ENCODE results near the gene RAC2. TPM values are rescaled to one million over a fixed set of nuclear protein-coding genes. Genes with fewer than 3 reads are reported as not detected.

The RAC2 gene
- total RNA-seq, 1 donor from 2014 or later: not detected

DNA sequence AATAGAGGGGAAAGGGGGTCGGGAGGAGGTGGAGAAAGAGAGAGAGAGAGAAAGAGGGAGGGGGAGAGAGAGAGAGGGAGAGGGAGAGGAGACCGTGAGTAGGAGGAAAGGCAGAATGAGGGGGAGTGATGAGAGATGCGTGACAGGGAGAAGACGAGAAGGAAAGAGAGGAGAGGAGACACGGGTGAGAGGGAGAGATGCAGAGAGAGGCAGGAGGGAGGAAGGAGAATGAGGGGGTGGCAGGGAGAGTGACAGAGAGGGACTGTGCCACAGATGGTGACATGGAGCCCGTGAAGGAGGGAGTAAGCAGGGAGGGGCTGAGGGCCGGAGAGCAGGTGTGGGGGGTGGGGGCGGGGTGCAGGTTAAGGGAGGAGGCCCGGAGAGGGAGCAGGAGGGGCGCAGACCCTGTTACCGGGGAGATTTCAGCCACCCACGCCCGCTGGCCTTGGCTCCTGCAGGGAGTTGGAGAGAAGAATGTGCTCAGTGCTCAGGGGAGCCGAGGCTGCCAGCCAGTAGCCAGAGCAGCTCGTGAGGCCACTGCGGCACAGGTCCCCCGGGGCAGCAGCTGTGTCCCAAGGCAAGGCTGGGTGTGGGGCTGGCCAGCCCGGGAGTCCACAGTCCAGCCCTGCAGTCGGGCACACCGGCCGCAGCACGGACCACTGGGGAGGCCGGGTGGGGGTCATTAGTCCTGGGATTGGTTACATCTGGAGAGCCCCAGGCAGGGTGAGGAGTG is 31.7 kb downstream of the RAC2 start, which contains the start of gene SSTR3:
Gene SSTR3 (minus strand): TSS at position 304 of the 733 bp plus-strand sequence. CDS start 4,674 bp downstream, outside the sequence.
- DNase-seq: peak; percentile 68
- H3K27ac Mint-ChIP-seq (ENCODE audit: unreplicated experiment): no peak within 1 kb of the TSS
- H3K27me3 Mint-ChIP-seq (ENCODE audit: unreplicated experiment): no peaks in the 10 kb centered on the region
- H3K36me3 Mint-ChIP-seq (ENCODE audit: unreplicated experiment): no peaks in the 10 kb centered on the region
- H3K4me1 Mint-ChIP-seq (ENCODE audit: low read depth, unreplicated experiment): peaks cover 33% of the 10 kb centered on the region
- H3K4me3 Mint-ChIP-seq (ENCODE audit: unreplicated experiment): peak within 1 kb of the TSS; percentile 50
- H3K9me3 Mint-ChIP-seq (ENCODE audit: unreplicated experiment): peaks cover 3% of the 10 kb centered on the region
- TF ChIP-seq, protein P1, sequence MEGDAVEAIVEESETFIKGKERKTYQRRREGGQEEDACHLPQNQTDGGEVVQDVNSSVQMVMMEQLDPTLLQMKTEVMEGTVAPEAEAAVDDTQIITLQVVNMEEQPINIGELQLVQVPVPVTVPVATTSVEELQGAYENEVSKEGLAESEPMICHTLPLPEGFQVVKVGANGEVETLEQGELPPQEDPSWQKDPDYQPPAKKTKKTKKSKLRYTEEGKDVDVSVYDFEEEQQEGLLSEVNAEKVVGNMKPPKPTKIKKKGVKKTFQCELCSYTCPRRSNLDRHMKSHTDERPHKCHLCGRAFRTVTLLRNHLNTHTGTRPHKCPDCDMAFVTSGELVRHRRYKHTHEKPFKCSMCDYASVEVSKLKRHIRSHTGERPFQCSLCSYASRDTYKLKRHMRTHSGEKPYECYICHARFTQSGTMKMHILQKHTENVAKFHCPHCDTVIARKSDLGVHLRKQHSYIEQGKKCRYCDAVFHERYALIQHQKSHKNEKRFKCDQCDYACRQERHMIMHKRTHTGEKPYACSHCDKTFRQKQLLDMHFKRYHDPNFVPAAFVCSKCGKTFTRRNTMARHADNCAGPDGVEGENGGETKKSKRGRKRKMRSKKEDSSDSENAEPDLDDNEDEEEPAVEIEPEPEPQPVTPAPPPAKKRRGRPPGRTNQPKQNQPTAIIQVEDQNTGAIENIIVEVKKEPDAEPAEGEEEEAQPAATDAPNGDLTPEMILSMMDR (IDR thresholded peaks at IDR 0.05; ENCODE audit: partially characterized antibody, unreplicated experiment): no peak

DNA sequence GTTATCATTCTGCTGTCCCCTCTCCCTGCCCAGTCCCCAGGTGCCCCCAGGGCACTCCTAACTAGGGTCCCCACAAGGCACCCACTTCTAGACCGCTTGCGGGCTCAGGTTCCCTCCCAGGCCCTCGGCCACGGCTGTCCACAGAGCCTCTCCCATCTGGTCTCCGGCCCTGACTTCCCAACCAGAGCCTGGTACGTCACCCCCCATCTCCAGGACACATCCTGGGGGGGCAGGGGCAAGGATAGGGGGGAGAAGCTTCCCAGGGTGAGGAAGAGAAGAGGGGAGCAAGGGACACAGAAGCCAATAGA is 32.2 kb downstream of the RAC2 start:
- no peak for DNase-seq
- Mint-ChIP-seq H3K27me3 (ENCODE audit: unreplicated experiment) (no peaks in the 10 kb centered on the region), H3K4me3 (ENCODE audit: unreplicated experiment) (no peak overlapping the region), H3K4me1 (ENCODE audit: low read depth, unreplicated experiment) (peaks cover 33% of the 10 kb centered on the region), H3K36me3 (ENCODE audit: unreplicated experiment) (no peaks in the 10 kb centered on the region), H3K9me3 (ENCODE audit: unreplicated experiment) (peaks cover 3% of the 10 kb centered on the region), H3K27ac (ENCODE audit: unreplicated experiment) (no peak overlapping the region)
- TF ChIP-seq, protein P1 (IDR thresholded peaks at IDR 0.05; ENCODE audit: partially characterized antibody, unreplicated experiment): no peak

DNA sequence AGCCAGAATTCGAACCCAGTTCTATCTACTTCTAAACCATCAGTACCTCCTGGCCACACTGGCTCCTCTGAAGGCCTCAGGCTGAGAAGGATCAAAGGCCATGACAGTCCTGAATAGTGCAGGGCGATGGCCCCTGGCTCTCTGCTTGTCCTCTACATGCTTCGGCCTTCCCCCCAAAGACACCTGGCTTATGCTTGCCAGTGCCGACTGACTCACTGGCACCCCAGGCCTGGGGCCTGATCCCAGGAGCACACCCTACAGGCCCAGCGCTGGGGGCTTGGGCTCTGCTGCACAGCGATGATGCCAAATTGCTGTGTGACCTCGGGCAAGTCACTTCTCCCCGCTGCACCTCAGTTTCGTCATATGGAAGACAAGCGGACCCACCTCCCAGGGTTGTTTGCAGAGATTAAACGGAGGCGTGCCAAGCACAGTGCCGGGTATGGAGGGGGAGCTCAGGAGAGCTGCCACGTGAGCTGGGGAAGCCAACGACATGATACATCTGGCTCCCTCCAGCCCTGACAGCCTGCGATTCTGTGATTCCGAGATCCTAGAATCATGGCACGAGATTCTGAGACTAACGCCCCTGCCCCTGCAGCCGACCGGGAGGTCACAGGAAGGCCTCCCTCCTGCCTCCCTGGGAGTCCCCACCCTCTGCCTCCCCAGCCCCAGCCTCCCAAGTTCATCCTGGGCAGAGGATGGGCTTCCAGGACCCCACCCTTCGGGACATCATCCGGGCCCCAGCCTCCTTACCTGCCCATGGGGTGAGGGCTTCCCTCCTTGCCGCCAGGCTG is 32.8 kb downstream of the RAC2 start:
- H3K9me3 Mint-ChIP-seq (ENCODE audit: unreplicated experiment): peaks cover 3% of the 10 kb centered on the region
- TF ChIP-seq, protein P1 (IDR thresholded peaks at IDR 0.05; ENCODE audit: partially characterized antibody, unreplicated experiment): no peak
- H3K27ac Mint-ChIP-seq (ENCODE audit: unreplicated experiment): no peak overlapping the region
- H3K4me1 Mint-ChIP-seq (ENCODE audit: low read depth, unreplicated experiment): peaks cover 30% of the 10 kb centered on the region
- no peaks in the 10 kb centered on the region for H3K27me3 Mint-ChIP-seq (ENCODE audit: unreplicated experiment)
- H3K4me3 Mint-ChIP-seq (ENCODE audit: unreplicated experiment): no peak overlapping the region
- DNase-seq: no peak
- H3K36me3 Mint-ChIP-seq (ENCODE audit: unreplicated experiment): no peaks in the 10 kb centered on the region

DNA sequence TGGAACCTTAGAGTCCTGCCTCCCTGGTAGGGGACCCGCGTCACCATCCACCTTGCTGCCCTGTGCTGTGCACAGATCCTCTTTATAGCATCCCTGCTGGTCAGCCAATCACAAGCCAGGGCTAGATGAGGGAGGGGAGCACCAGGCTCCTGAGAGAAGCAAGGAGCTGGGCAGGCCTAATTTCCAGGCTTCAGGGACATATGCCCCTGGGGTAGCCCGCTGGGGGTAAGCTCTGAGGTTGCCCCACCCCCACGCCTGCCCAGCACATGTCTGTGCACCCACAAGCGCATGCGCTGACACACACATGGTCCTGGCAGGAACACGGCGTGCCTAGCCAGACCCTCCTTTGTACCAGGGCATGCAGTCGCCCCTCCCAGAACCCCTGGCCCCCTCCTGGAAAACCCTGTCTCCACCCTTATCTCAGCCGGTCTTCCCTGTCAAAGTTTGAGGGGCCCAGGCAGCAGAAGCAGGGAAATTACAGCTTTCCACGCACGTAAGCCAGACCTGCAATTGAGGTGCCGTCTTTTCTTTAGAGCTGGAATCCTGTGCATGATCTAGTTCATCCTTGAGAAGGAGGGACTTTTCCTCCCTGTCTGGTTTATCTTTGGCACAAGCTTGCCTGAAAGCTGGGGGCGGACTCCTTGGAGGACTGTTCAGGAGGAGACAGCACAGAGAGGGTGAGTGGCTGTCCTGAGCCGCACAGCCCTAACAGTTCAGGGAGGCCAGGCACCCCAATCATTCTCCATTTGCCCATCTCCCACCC is 33.8 kb downstream of the RAC2 start:
- Mint-ChIP-seq H3K27ac (ENCODE audit: unreplicated experiment) (peak overlapping the region; percentile 6), H3K4me1 (ENCODE audit: low read depth, unreplicated experiment) (peaks cover 24% of the 10 kb centered on the region)
- DNase-seq: no peak

More for the DNA sequence above, 33.8 kb downstream of the RAC2 start:
- TF ChIP-seq, protein P1 (IDR thresholded peaks at IDR 0.05; ENCODE audit: partially characterized antibody, unreplicated experiment): no peak
- no peak overlapping the region for H3K4me3 Mint-ChIP-seq (ENCODE audit: unreplicated experiment)
- peaks cover 3% of the 10 kb centered on the region for H3K9me3 Mint-ChIP-seq (ENCODE audit: unreplicated experiment)
- H3K27me3 Mint-ChIP-seq (ENCODE audit: unreplicated experiment): no peaks in the 10 kb centered on the region
- H3K36me3 Mint-ChIP-seq (ENCODE audit: unreplicated experiment): no peaks in the 10 kb centered on the region
